PFSK-1 (cell line): ENCODE measurements around the gene PTPN6.
A peak's percentile ranks its signal among the peaks of the same experiment; 100 is the strongest.

ENCODE experiments used
- FOXP2 ChIP-seq: optimal IDR thresholded peaks from 2 replicates; pipeline ENCODE3; 2011; ENCODE audit warnings: borderline replicate concordance, control low read depth, inconsistent platforms; ENCODE audit not compliant: insufficient read depth; ENCODE audit errors: extremely low read length, extremely low read depth
- POLR2AphosphoS5 ChIP-seq: IDR thresholded peaks from 2 replicates; pipeline ENCODE4 v1.6.1; 2012; ENCODE audit warnings: low read depth, mild to moderate bottlenecking, control low read depth, low read length, moderate library complexity
- SIN3A ChIP-seq: IDR thresholded peaks from 2 replicates; pipeline ENCODE4 v1.6.1; 2012; ENCODE audit warnings: mild to moderate bottlenecking, low read length, moderate library complexity, borderline replicate concordance; ENCODE audit not compliant: insufficient read depth
- TAF1 ChIP-seq: IDR thresholded peaks from 2 replicates; pipeline ENCODE4 v1.6.1; 2012; ENCODE audit warnings: low read length, control low read depth, borderline replicate concordance; ENCODE audit not compliant: insufficient read depth
- TF ChIP-seq, protein P1 (sequence below), 2 experiments: IDR thresholded peaks; 2 replicates each; pipeline versions ENCODE4 v1.6.1 to v1.8.0; 2011 to 2012; ENCODE audit warnings: low read depth in 2 of 2, low read length in 2 of 2, control low read depth in 1 of 2, inconsistent platforms in 1 of 2, mild to moderate bottlenecking in 1 of 2, moderate library complexity in 1 of 2; ENCODE audit not compliant: insufficient read depth in 1 of 2

DNA sequence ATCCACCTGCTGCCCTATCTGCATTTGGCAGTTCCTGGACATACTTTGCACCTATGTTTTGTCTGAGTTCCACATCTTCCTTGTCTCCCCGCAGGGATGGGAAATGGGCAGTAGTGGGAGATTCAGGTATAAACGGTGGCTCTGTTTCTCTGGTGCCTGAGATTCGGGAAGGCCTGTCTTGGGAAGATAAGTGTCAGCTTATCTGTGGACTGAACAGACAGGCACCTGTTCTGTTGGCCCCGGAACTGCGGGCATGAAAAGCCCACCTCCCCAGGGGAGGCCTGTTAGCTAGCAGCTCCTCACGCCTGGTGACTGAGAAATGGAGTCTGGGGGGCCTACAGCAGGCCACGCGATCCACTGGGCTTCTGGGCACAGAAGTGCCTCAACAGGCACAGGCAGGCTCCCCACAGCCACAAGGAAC, 13.5 kb downstream of the PTPN6 start:
- peak; percentile 4; the same call in 1 of the 2 replicates for TF ChIP-seq TAF1
- no peak for TF ChIP-seq POLR2AphosphoS5
- TF ChIP-seq, protein P1, sequence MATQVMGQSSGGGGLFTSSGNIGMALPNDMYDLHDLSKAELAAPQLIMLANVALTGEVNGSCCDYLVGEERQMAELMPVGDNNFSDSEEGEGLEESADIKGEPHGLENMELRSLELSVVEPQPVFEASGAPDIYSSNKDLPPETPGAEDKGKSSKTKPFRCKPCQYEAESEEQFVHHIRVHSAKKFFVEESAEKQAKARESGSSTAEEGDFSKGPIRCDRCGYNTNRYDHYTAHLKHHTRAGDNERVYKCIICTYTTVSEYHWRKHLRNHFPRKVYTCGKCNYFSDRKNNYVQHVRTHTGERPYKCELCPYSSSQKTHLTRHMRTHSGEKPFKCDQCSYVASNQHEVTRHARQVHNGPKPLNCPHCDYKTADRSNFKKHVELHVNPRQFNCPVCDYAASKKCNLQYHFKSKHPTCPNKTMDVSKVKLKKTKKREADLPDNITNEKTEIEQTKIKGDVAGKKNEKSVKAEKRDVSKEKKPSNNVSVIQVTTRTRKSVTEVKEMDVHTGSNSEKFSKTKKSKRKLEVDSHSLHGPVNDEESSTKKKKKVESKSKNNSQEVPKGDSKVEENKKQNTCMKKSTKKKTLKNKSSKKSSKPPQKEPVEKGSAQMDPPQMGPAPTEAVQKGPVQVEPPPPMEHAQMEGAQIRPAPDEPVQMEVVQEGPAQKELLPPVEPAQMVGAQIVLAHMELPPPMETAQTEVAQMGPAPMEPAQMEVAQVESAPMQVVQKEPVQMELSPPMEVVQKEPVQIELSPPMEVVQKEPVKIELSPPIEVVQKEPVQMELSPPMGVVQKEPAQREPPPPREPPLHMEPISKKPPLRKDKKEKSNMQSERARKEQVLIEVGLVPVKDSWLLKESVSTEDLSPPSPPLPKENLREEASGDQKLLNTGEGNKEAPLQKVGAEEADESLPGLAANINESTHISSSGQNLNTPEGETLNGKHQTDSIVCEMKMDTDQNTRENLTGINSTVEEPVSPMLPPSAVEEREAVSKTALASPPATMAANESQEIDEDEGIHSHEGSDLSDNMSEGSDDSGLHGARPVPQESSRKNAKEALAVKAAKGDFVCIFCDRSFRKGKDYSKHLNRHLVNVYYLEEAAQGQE (IDR thresholded peaks at IDR 0.05; ENCODE audit: insufficient read depth in 1 of 2, low read depth in 2 of 2, low read length in 2 of 2) = no peak
- no peak for TF ChIP-seq SIN3A
- TF ChIP-seq FOXP2 = no peak
